T-helper 17 cell (primary cell): Measurements from ENCODE around the gene PATE1. TPM values are rescaled to one million over a fixed set of nuclear protein-coding genes. Genes with fewer than 3 reads are reported as not detected.

ENCODE experiments used
- ATAC-seq: fragments of 150-1000 bp; cut with Tn5 transposase; 2 replicates; pipeline ENCODE4 v1.10.0; 2021; ENCODE audit warnings: mild to moderate bottlenecking, moderate library complexity
- DNase-seq, 3 donors: peaks; one replicate each; pipeline versions ENCODE4 v3.0.0 to v3.0.0-alpha.2; 2020 to 2021
- H3K9me3 ChIP-seq: one replicate; pipeline ENCODE4 v1.7.0; 2013; ENCODE audit warnings: low read length, mild to moderate bottlenecking; ENCODE audit not compliant: control insufficient read depth, poor library complexity, severe bottlenecking
- H3K27ac Mint-ChIP-seq: one replicate; pipeline ENCODE4 v1.8.0; 2022; ENCODE audit warnings: mild to moderate bottlenecking, moderate library complexity, mixed read lengths
- H3K27me3 Mint-ChIP-seq: one replicate; pipeline ENCODE4 v1.8.0; 2022; ENCODE audit warnings: mixed read lengths
- H3K36me3 Mint-ChIP-seq: one replicate; pipeline ENCODE4 v1.8.0; 2022; ENCODE audit warnings: low read depth, mixed read lengths
- H3K4me1 Mint-ChIP-seq: one replicate; pipeline ENCODE4 v1.8.0; 2022; ENCODE audit warnings: mild to moderate bottlenecking, mixed read lengths
- H3K4me3 Mint-ChIP-seq: one replicate; pipeline ENCODE4 v1.8.0; 2022; ENCODE audit warnings: mild to moderate bottlenecking, moderate library complexity, mixed read lengths
- total RNA-seq, 4 donors: library from RNA in 2 of 4; stranded (reverse) in 2 of 4; gene quantifications; one replicate each; pipeline ENCODE4 v1.2.3 and lab custom pipeline; 2022 to 2026

The PATE1 gene
- total RNA-seq, 2 donors from 2014 or later = not detected

GRCh38 chr11:125768336-125769046 is 22.4 kb downstream of the PATE1 start:
- Mint-ChIP-seq H3K4me3 (peak overlapping the region; percentile 26), H3K27me3 (peaks cover 6% of the 10 kb centered on the region), H3K36me3 (no peaks in the 10 kb centered on the region), H3K4me1 (peaks cover 39% of the 10 kb centered on the region), H3K27ac (peak overlapping the region; percentile 89)
- DNase-seq = no peak
- H3K9me3 ChIP-seq = no peaks in the 10 kb centered on the region
- peak; percentile 76 for ATAC-seq

- no peak overlapping the region for H3K4me3 Mint-ChIP-seq
- H3K9me3 ChIP-seq = no peaks in the 10 kb centered on the region
- peaks cover 6% of the 10 kb centered on the region for H3K27me3 Mint-ChIP-seq
- ATAC-seq (no peak), DNase-seq (no peak)
- H3K4me1 Mint-ChIP-seq = peaks cover 27% of the 10 kb centered on the region
- no peak overlapping the region for H3K27ac Mint-ChIP-seq
- no peaks in the 10 kb centered on the region for H3K36me3 Mint-ChIP-seq
These were observed 24.5 kb downstream of the PATE1 start for GRCh38 chr11:125770583-125770982.

GRCh38 chr11:125772834-125773505 is 26.9 kb downstream of the PATE1 start:
- Mint-ChIP-seq H3K36me3 (peaks cover 4% of the 10 kb centered on the region), H3K4me3 (no peak overlapping the region)
- no peak for ATAC-seq

GRCh38 chr11:125773516-125773915 is 27.4 kb downstream of the PATE1 start:
- peaks cover 4% of the 10 kb centered on the region for H3K36me3 Mint-ChIP-seq
- no peak overlapping the region for H3K27ac Mint-ChIP-seq
- peaks cover 6% of the 10 kb centered on the region for H3K27me3 Mint-ChIP-seq
- peaks cover 12% of the 10 kb centered on the region for H3K4me1 Mint-ChIP-seq
- no peaks in the 10 kb centered on the region for H3K9me3 ChIP-seq
- DNase-seq (no peak), ATAC-seq (no peak)
- H3K4me3 Mint-ChIP-seq = no peak overlapping the region

More at GRCh38 chr11:125772834-125773505, 26.9 kb downstream of the PATE1 start:
- DNase-seq = no peak
- Mint-ChIP-seq H3K4me1 (peaks cover 12% of the 10 kb centered on the region), H3K27me3 (peaks cover 6% of the 10 kb centered on the region), H3K27ac (no peak overlapping the region)
- H3K9me3 ChIP-seq = no peaks in the 10 kb centered on the region

- H3K4me3 Mint-ChIP-seq = no peak overlapping the region
- peaks cover 11% of the 10 kb centered on the region for H3K4me1 Mint-ChIP-seq
- DNase-seq (no peak), ATAC-seq (peak; percentile 46)
- H3K9me3 ChIP-seq = no peaks in the 10 kb centered on the region
- H3K27ac Mint-ChIP-seq = no peak overlapping the region
- no peaks in the 10 kb centered on the region for H3K27me3 Mint-ChIP-seq
- H3K36me3 Mint-ChIP-seq = peaks cover 4% of the 10 kb centered on the region
These were observed 31.2 kb downstream of the PATE1 start for GRCh38 chr11:125777309-125777708.

GRCh38 chr11:125778728-125779127 is 32.6 kb downstream of the PATE1 start, which contains the start of gene PATE2:
Gene PATE2 (minus strand): TSS chr11:125778828. CDS start chr11:125778773, 55 bp downstream.
- peaks cover 7% of the 10 kb centered on the region for H3K4me1 Mint-ChIP-seq

GRCh38 chr11:125784678-125785077 is 38.6 kb downstream of the PATE1 start:
- ATAC-seq = peak; percentile 44
- H3K36me3 Mint-ChIP-seq = no peaks in the 10 kb centered on the region

More at GRCh38 chr11:125778728-125779127, 32.6 kb downstream of the PATE1 start, which contains the start of gene PATE2:
- DNase-seq (no peak), ATAC-seq (no peak)
- H3K9me3 ChIP-seq = no peaks in the 10 kb centered on the region
- Mint-ChIP-seq H3K4me3 (no peak within 1 kb of the TSS), H3K36me3 (peaks cover 4% of the 10 kb centered on the region), H3K27ac (peak within 1 kb of the TSS; percentile 2), H3K27me3 (no peaks in the 10 kb centered on the region)

GRCh38 chr11:125787827-125788226 is 41.7 kb downstream of the PATE1 start, which contains the start of gene PATE3:
Gene PATE3 (plus strand): TSS chr11:125788127. CDS start chr11:125788152, 25 bp downstream.
- H3K9me3 ChIP-seq = peaks cover 3% of the 10 kb centered on the region
- DNase-seq = no peak
- no peaks in the 10 kb centered on the region for H3K36me3 Mint-ChIP-seq
- peaks cover 8% of the 10 kb centered on the region for H3K4me1 Mint-ChIP-seq
- H3K27ac Mint-ChIP-seq = no peak within 1 kb of the TSS
- no peaks in the 10 kb centered on the region for H3K27me3 Mint-ChIP-seq
- ATAC-seq = no peak
- no peak within 1 kb of the TSS for H3K4me3 Mint-ChIP-seq

More at GRCh38 chr11:125784678-125785077, 38.6 kb downstream of the PATE1 start:
- H3K27me3 Mint-ChIP-seq = no peaks in the 10 kb centered on the region
- no peaks in the 10 kb centered on the region for H3K9me3 ChIP-seq
- H3K4me3 Mint-ChIP-seq = no peak overlapping the region
- DNase-seq = no peak
- H3K27ac Mint-ChIP-seq = no peak overlapping the region
- peaks cover 8% of the 10 kb centered on the region for H3K4me1 Mint-ChIP-seq

GRCh38 chr11:125790825-125791224 is 44.7 kb downstream of the PATE1 start:
- ATAC-seq (no peak), DNase-seq (no peak)
- H3K4me3 Mint-ChIP-seq = no peak overlapping the region
- no peaks in the 10 kb centered on the region for H3K36me3 Mint-ChIP-seq
- H3K9me3 ChIP-seq = peaks cover 3% of the 10 kb centered on the region
- H3K4me1 Mint-ChIP-seq = peaks cover 3% of the 10 kb centered on the region
- no peak overlapping the region for H3K27ac Mint-ChIP-seq
- no peaks in the 10 kb centered on the region for H3K27me3 Mint-ChIP-seq

GRCh38 chr11:125797641-125798040 is 51.6 kb downstream of the PATE1 start:
- no peak for ATAC-seq
- H3K27me3 Mint-ChIP-seq = no peaks in the 10 kb centered on the region
- H3K4me1 Mint-ChIP-seq = no peaks in the 10 kb centered on the region
- no peak overlapping the region for H3K27ac Mint-ChIP-seq
- no peak overlapping the region for H3K4me3 Mint-ChIP-seq
- peaks cover 2% of the 10 kb centered on the region for H3K9me3 ChIP-seq
- DNase-seq = no peak
- H3K36me3 Mint-ChIP-seq = peaks cover 2% of the 10 kb centered on the region

Other genes starting within 250 kb of the PATE1 start
- 10 to 100 TPM; 19.4 to 21.9 TPM for gene EI24, start 176.8 kb upstream of the PATE1 start, total RNA-seq
- gene STT3A, start 153.4 kb upstream of the PATE1 start, total RNA-seq = 10 to 100 TPM; 54.8 to 61.4 TPM
- 10 to 100 TPM in 1 of 2 donors, 1 to 10 TPM in 1; 7.9 to 16.0 TPM for gene CHEK1, start 121.1 kb upstream of the PATE1 start, total RNA-seq
- not detected for gene ACRV1, start 65.4 kb upstream of the PATE1 start, total RNA-seq
- not detected for gene PATE2, start 32.5 kb downstream of the PATE1 start, total RNA-seq
- gene PATE3, start 41.8 kb downstream of the PATE1 start, total RNA-seq = not detected
- gene PATE4, start 87.0 kb downstream of the PATE1 start, total RNA-seq = not detected
- 1 to 10 TPM; 3.3 to 3.9 TPM for gene HYLS1, start 141.4 kb downstream of the PATE1 start, total RNA-seq
- 1 to 10 TPM; 3.5 to 4.1 TPM for gene PUS3, start 156.9 kb downstream of the PATE1 start, total RNA-seq
- gene DDX25, start 158.2 kb downstream of the PATE1 start, total RNA-seq = not detected
- not detected for gene VSIG10L2, start 199.8 kb downstream of the PATE1 start, total RNA-seq